Stimulated activated CD4-positive, alpha-beta T cell treated with anti-CD3 and anti-CD28 coated beads, Interleukin-15, amount 100 ng/mL, for 24 hours (primary cell): Measurements from ENCODE around the gene PDE6A.
"Not testable (repeated sequence)": the region's sequence is repeated elsewhere in the genome, so short reads cannot be mapped to it uniquely, and the experiment has no call there.

Source experiments
- DNase-seq: peaks from one replicate; pipeline ENCODE4 v3.0.0-alpha.2; 2020

Gene PDE6A

GRCh38 chr5:149892594-149892993 is 52.0 kb downstream of the PDE6A start:
- DNase-seq, result no peak

- DNase-seq, result no peak
Observed at GRCh38 chr5:149888280-149888679, 56.3 kb downstream of the PDE6A start.

GRCh38 chr5:149887622-149888183 is 56.9 kb downstream of the PDE6A start:
- no peak for DNase-seq

- no peak for DNase-seq
Observed at GRCh38 chr5:149886692-149887470, 57.7 kb downstream of the PDE6A start.

- DNase-seq, result no peak
Observed at GRCh38 chr5:149886060-149886459, 58.5 kb downstream of the PDE6A start.

GRCh38 chr5:149885513-149885912 is 59.1 kb downstream of the PDE6A start:
- no peak for DNase-seq

GRCh38 chr5:149883550-149883949 is 61.0 kb downstream of the PDE6A start:
- DNase-seq, result no peak

- DNase-seq, result not testable (repeated sequence)
Observed at GRCh38 chr5:149882633-149883032, 62.0 kb downstream of the PDE6A start.

GRCh38 chr5:149881874-149882273 is 62.7 kb downstream of the PDE6A start:
- no peak for DNase-seq

GRCh38 chr5:149881069-149881622 is 63.4 kb downstream of the PDE6A start:
- no peak for DNase-seq

GRCh38 chr5:149879593-149879992 is 65.0 kb downstream of the PDE6A start:
- DNase-seq, result not testable (repeated sequence)

GRCh38 chr5:149878371-149878770 is 66.2 kb downstream of the PDE6A start:
- DNase-seq, result no peak

- DNase-seq, result no peak
Observed at GRCh38 chr5:149873896-149874295, 70.7 kb downstream of the PDE6A start.

GRCh38 chr5:149872351-149873040 is 72.1 kb downstream of the PDE6A start:
- no peak for DNase-seq

- no peak for DNase-seq
Observed at GRCh38 chr5:149871471-149871870, 73.1 kb downstream of the PDE6A start.

- DNase-seq, result no peak
Observed at GRCh38 chr5:149870697-149871096, 73.9 kb downstream of the PDE6A start.

GRCh38 chr5:149870232-149870631 is 74.4 kb downstream of the PDE6A start:
- no peak for DNase-seq

GRCh38 chr5:149869411-149869821 is 75.2 kb downstream of the PDE6A start:
- no peak for DNase-seq

GRCh38 chr5:149865746-149866145 is 78.8 kb downstream of the PDE6A start:
- no peak for DNase-seq

GRCh38 chr5:149863830-149864229 is 80.8 kb downstream of the PDE6A start:
- DNase-seq, result no peak

GRCh38 chr5:149863176-149863575 is 81.4 kb downstream of the PDE6A start:
- DNase-seq, result no peak

- DNase-seq, result peak; percentile 24
Observed at GRCh38 chr5:149860801-149861322, 83.7 kb downstream of the PDE6A start.

- no peak for DNase-seq
Observed at GRCh38 chr5:149859746-149860145, 84.8 kb downstream of the PDE6A start.
